HEK293T (cell line): ENCODE results near the gene THSD4.

Experiments
- CTCF ChIA-PET: fragments of 350-600 bp; formaldehyde crosslinking; extraction: SDS; loops from one replicate; lab custom pipeline; 2021; ENCODE audit warnings: antibody characterized with exemption, inconsistent platforms; lab: Yijun Ruan, JAX
- POLR2A ChIA-PET: fragments of 350-600 bp; formaldehyde crosslinking; extraction: SDS; loops from one replicate; lab custom pipeline; 2020; ENCODE audit warnings: antibody characterized with exemption, inconsistent platforms; lab: Yijun Ruan, JAX
- DNase-seq: peaks from one replicate; pipeline ENCODE4 v3.0.0; 2012; ENCODE audit warnings: mixed read lengths; ENCODE audit errors: extremely low spot score
- ARNT ChIP-seq: fragments of 450-650 bp; IDR thresholded peaks from 2 replicates; pipeline ENCODE4 v1.6.1; 2017; ENCODE audit warnings: mild to moderate bottlenecking
- BHLHE40 ChIP-seq: fragments of 450-650 bp; IDR thresholded peaks from 2 replicates; pipeline ENCODE4 v1.6.1; 2016; ENCODE audit warnings: mild to moderate bottlenecking, moderate library complexity, borderline replicate concordance
- CTBP1 ChIP-seq: fragments of 450-650 bp; IDR thresholded peaks from 2 replicates; pipeline ENCODE4 v1.6.1; 2016; ENCODE audit warnings: borderline replicate concordance
- ELF4 ChIP-seq: fragments of 450-650 bp; IDR thresholded peaks from 2 replicates; pipeline ENCODE4 v1.6.1; 2017; ENCODE audit warnings: antibody characterized with exemption
- FOXA1 ChIP-seq: fragments of 450-650 bp; IDR thresholded peaks from 2 replicates; pipeline ENCODE4 v1.6.1; 2016; ENCODE audit warnings: mild to moderate bottlenecking
- FOXK2 ChIP-seq: fragments of 450-650 bp; IDR thresholded peaks from 2 replicates; pipeline ENCODE4 v1.6.1; 2016; ENCODE audit warnings: mild to moderate bottlenecking
- FOXM1 ChIP-seq: fragments of 450-650 bp; IDR thresholded peaks from 2 replicates; pipeline ENCODE4 v1.6.1; 2017; ENCODE audit warnings: mild to moderate bottlenecking, borderline replicate concordance
- HDGF ChIP-seq: fragments of 450-650 bp; IDR thresholded peaks from 2 replicates; pipeline ENCODE4 v1.6.1; 2017; ENCODE audit warnings: antibody characterized with exemption, borderline replicate concordance
- L3MBTL2 ChIP-seq: fragments of 450-650 bp; conservative IDR thresholded peaks from 2 replicates; pipeline ENCODE4 v1.6.1; 2016; ENCODE audit warnings: mild to moderate bottlenecking
- LEF1 ChIP-seq: fragments of 450-650 bp; IDR thresholded peaks from 2 replicates; pipeline ENCODE4 v1.6.1; 2017; ENCODE audit warnings: mild to moderate bottlenecking, borderline replicate concordance
- NFRKB ChIP-seq: fragments of 450-650 bp; IDR thresholded peaks from 2 replicates; pipeline ENCODE4 v1.6.1; 2016; ENCODE audit warnings: mild to moderate bottlenecking, moderate library complexity
- SP1 ChIP-seq: fragments of 450-650 bp; IDR thresholded peaks from 2 replicates; pipeline ENCODE4 v1.6.1; 2017
- SUZ12 ChIP-seq: fragments of 450-650 bp; IDR thresholded peaks from 2 replicates; pipeline ENCODE4 v1.6.1; 2016; ENCODE audit warnings: mild to moderate bottlenecking
- TARDBP ChIP-seq: fragments of 450-650 bp; IDR thresholded peaks from 2 replicates; pipeline ENCODE4 v1.6.1; 2016
- ZNF384 ChIP-seq: fragments of 450-650 bp; IDR thresholded peaks from 2 replicates; pipeline ENCODE4 v1.6.1; 2016
- TF ChIP-seq, protein P1 (sequence below): fragments of 450-650 bp; IDR thresholded peaks from 2 replicates; pipeline ENCODE4 v1.6.1; 2016

THSD4 gene

DNA sequence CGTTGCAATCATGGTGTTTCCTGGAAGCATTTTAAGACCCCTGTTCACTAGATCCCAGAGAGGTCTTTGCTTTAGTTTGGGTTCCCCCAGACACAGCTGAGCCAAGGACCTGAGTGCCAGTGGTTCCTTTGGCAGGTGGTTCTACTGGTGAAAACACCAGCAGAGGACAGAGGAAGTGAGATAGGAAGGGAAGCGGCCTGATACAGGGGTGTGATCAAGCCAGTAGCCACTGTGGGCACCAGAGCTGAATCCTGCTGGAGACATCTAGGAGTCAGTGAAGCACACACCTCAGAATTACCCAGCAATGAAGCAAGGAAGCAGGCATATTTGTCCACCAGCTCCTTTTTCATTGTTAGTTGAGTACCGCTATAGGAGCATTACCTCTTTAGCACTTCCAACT is 451.9 kb downstream of the THSD4 start:
- no peak for TF ChIP-seq ZNF384
- no peak for TF ChIP-seq FOXM1
- TF ChIP-seq SP1: no peak
- TF ChIP-seq BHLHE40: no peak
- no peak for TF ChIP-seq L3MBTL2
- no peak for TF ChIP-seq SUZ12
- no peak for TF ChIP-seq FOXK2
- no peak for TF ChIP-seq ARNT
- TF ChIP-seq, protein P1, sequence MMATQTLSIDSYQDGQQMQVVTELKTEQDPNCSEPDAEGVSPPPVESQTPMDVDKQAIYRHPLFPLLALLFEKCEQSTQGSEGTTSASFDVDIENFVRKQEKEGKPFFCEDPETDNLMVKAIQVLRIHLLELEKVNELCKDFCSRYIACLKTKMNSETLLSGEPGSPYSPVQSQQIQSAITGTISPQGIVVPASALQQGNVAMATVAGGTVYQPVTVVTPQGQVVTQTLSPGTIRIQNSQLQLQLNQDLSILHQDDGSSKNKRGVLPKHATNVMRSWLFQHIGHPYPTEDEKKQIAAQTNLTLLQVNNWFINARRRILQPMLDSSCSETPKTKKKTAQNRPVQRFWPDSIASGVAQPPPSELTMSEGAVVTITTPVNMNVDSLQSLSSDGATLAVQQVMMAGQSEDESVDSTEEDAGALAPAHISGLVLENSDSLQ: no peak
- no peak for TF ChIP-seq CTBP1
- no peak for TF ChIP-seq LEF1
- no peak for TF ChIP-seq HDGF
- no peak for TF ChIP-seq TARDBP
- no peak for TF ChIP-seq ELF4
- TF ChIP-seq NFRKB: no peak
- TF ChIP-seq FOXA1: no peak
- POLR2A ChIA-PET: interaction anchor here (0.8 kb wide), 1 partner anchor 14 kb away, joined by 3 read pairs; no protein-coding TSS in a partner anchor
- CTCF ChIA-PET: no interaction called here
- no peak for DNase-seq

DNA sequence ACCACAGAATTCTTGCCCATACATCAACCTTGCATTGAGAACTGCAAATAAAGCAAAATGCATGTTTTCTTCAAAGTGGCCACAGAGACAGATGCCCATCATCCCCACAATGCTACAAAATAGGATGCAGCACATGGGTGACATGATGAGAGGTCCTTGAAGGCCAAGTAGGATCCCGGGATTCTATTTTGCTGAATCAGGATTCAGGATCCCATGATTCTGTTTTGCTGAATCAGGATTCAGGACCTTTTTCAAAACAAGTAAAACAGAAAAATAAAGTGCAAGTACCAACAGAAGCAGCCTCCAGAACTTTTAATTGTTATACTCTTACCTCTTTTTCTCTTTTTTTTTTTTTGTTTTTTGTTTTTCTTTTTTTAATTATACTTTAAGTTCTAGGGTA is 453.0 kb downstream of the THSD4 start:
- ChIA-PET CTCF (no interaction called here), POLR2A (no interaction called here)
- TF ChIP-seq, protein P1: no peak
- TF ChIP-seq SUZ12: no peak
- TF ChIP-seq NFRKB: no peak
- no peak for TF ChIP-seq TARDBP
- no peak for TF ChIP-seq HDGF
- TF ChIP-seq BHLHE40: no peak
- TF ChIP-seq CTBP1: no peak
- TF ChIP-seq ARNT: no peak
- no peak for TF ChIP-seq FOXK2
- TF ChIP-seq ELF4: no peak
- no peak for TF ChIP-seq ZNF384
- no peak for TF ChIP-seq L3MBTL2
- no peak for TF ChIP-seq FOXA1
- no peak for DNase-seq

DNA sequence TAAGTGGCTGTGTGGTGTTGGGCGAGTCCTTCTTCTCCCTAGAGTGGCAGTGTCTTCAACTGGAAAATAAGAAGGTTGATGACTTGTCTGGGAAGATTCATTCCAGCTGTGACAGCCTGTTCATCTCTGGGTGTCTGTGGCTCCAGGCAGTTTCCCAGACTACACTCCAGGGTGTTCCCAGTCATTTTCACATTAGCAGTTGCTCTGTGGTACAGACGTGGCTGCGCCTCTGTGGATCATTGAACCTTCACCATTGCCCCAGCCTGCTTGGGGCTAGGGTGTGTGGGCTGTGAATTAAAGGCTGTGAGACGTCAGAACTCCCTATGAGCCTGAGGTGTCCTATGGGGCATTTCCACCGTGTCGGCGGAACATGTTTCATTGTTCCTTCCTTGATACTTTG is 455.5 kb downstream of the THSD4 start:
- ChIA-PET CTCF (no interaction called here), POLR2A (no interaction called here)
- TF ChIP-seq SP1 (no peak), CTBP1 (no peak), NFRKB (no peak), FOXK2 (no peak), ELF4 (no peak), ZNF384 (no peak), LEF1 (no peak), SUZ12 (no peak), FOXA1 (no peak), BHLHE40 (no peak), FOXM1 (no peak), TARDBP (no peak)
- TF ChIP-seq, protein P1: no peak
- no peak for DNase-seq

DNA sequence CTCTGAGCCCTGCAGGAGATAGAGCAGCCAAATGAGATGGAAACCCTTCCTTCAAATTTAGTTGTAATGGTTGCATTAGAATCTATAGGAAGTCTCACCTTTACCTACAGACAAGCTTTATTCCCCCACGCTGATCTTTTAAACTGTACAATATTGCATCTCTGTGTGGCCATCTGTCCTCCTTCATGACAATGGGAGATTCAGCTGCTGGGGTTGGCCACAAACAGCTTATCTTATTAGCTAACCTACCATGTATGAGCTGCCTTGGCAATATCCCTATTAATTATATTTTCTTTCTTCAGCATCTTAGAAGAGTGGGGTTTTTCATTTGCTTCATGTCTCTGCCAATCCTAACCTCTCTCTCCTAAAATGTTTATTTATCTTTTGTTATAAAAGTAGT is 456.4 kb downstream of the THSD4 start:
- ChIA-PET CTCF (interaction anchor here (1.0 to 1.5 kb wide), 2 partner anchors 79 to 159 kb away, joined by 4 read pairs; no protein-coding TSS in a partner anchor), POLR2A (no interaction called here)
- TF ChIP-seq L3MBTL2 (no peak), BHLHE40 (no peak), ELF4 (no peak), ZNF384 (no peak), LEF1 (no peak), FOXA1 (no peak), FOXM1 (no peak), HDGF (no peak), CTBP1 (no peak)
- TF ChIP-seq, protein P1: no peak
- no peak for DNase-seq

DNA sequence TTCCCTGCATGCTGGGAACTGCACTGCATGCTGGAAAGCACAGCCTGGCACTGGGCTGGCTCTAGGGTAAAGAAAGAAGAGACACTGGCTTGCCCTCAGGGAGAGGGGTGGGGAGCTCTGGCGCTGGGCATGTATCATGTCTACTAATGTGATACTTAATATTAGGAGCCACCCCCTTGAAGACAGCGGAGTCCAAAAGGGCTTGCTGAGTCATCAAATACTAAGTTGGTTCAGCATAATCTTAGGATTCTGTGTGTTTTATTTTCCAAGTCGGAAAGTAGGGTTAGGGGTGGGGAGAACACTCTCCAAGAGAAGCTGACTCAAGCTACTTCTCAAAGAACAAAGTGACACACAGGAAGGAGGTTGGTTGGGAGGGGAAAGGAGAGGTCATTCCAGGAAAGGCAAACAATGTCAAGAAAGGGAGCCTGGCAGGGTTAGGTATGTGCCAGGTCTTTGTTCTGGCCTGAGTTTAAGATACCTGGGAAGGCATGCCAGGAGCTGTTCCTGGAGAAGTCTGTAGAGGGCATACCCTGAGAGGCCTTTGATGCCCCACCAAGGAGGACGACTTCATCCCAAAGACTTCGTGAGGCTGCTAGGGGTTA is 457.3 kb downstream of the THSD4 start:
- no peak for TF ChIP-seq TARDBP
- TF ChIP-seq L3MBTL2: no peak
- no peak for TF ChIP-seq LEF1
- TF ChIP-seq SP1: no peak
- no peak for TF ChIP-seq SUZ12
- no peak for TF ChIP-seq FOXA1
- TF ChIP-seq HDGF: no peak
- TF ChIP-seq FOXM1: no peak
- no peak for TF ChIP-seq CTBP1
- no peak for TF ChIP-seq BHLHE40
- TF ChIP-seq, protein P1: no peak
- ChIA-PET CTCF (interaction anchor here (0.6 to 1.5 kb wide), 3 partner anchors 78 to 141 kb away, joined by 3 to 4 read pairs (median 3); no protein-coding TSS in a partner anchor), POLR2A (no interaction called here)
- DNase-seq: peak; percentile 16
